Loucy (cell line): ENCODE results near the gene MORF4L2.

Experiments used
- H2AFZ ChIP-seq: fragments of 200-600 bp; sonication (generic); 2 replicates; pipeline ENCODE4 v1.6.0; 2016; ENCODE audit warnings: antibody characterized with exemption, mild to moderate bottlenecking, low read length, moderate library complexity
- H3F3A ChIP-seq: fragments of 200-600 bp; 2 replicates; pipeline ENCODE4 v1.6.0; 2016; ENCODE audit warnings: antibody characterized with exemption, low read depth, mild to moderate bottlenecking
- H3K27me3 ChIP-seq: fragments of 200-600 bp; sonication (generic); 2 replicates; pipeline ENCODE4 v1.6.1; 2014; ENCODE audit warnings: low read length, mild to moderate bottlenecking; ENCODE audit not compliant: insufficient read depth, poor library complexity, severe bottlenecking
- H3K36me3 ChIP-seq: fragments of 200-600 bp; sonication (generic); 2 replicates; pipeline ENCODE4 v1.6.1; 2016; ENCODE audit warnings: low read length; ENCODE audit not compliant: insufficient read depth
- H3K4me1 ChIP-seq: fragments of 200-600 bp; sonication (generic); 2 replicates; pipeline ENCODE4 v1.5.1; 2014; ENCODE audit warnings: low read length, mild to moderate bottlenecking; ENCODE audit not compliant: insufficient read depth, poor library complexity, severe bottlenecking
- H3K4me2 ChIP-seq: fragments of 200-600 bp; sonication (generic); 2 replicates; pipeline ENCODE4 v1.6.0; 2014; ENCODE audit warnings: antibody characterized with exemption, low read length, low read depth, mild to moderate bottlenecking; ENCODE audit not compliant: poor library complexity, severe bottlenecking
- H3K4me3 ChIP-seq: fragments of 200-600 bp; sonication (generic); 2 replicates; pipeline ENCODE4 v1.5.1; 2014; ENCODE audit warnings: low read length, mild to moderate bottlenecking, mixed read lengths; ENCODE audit not compliant: poor library complexity, severe bottlenecking
- H3K79me2 ChIP-seq: fragments of 200-600 bp; sonication (generic); 2 replicates; pipeline ENCODE4 v1.6.1; 2014; ENCODE audit warnings: low read length; ENCODE audit not compliant: insufficient read depth
- H3K9ac ChIP-seq: fragments of 200-600 bp; sonication (generic); 2 replicates; pipeline ENCODE4 v1.6.0; 2014; ENCODE audit warnings: mild to moderate bottlenecking, low read depth, low read length, moderate library complexity; ENCODE audit not compliant: poor library complexity, severe bottlenecking
- H3K9me2 ChIP-seq: fragments of 200-600 bp; sonication (generic); replicated peaks from 2 replicates; pipeline ENCODE4 v1.6.1; 2016; ENCODE audit warnings: low read depth, low read length, mixed read lengths
- H3K9me3 ChIP-seq: fragments of 200-600 bp; sonication (generic); 2 replicates; pipeline ENCODE4 v1.6.1; 2014; ENCODE audit warnings: mild to moderate bottlenecking, antibody characterized with exemption, low read length, low read depth; ENCODE audit not compliant: insufficient read depth
- H4K20me1 ChIP-seq: fragments of 200-600 bp; sonication (generic); 2 replicates; pipeline ENCODE4 v1.6.0; 2014; ENCODE audit warnings: antibody characterized with exemption, low read length, mild to moderate bottlenecking; ENCODE audit not compliant: insufficient read depth, poor library complexity, severe bottlenecking
- CTCF ChIP-seq: fragments of 200-600 bp; sonication (generic); conservative IDR thresholded peaks from 2 replicates; pipeline ENCODE4 v1.5.1; 2014; ENCODE audit warnings: mild to moderate bottlenecking, antibody characterized with exemption, low read length
- EZH2phosphoT487 ChIP-seq: fragments of 200-600 bp; IDR thresholded peaks from 2 replicates; pipeline ENCODE4 v1.6.1; 2018; ENCODE audit warnings: antibody characterized with exemption, mild to moderate bottlenecking, moderate library complexity, borderline replicate concordance

MORF4L2 gene

GRCh38 chrX:103704863-103705262 lies 18.4 kb upstream of the MORF4L2 start:
- H3F3A ChIP-seq: no peaks in the 10 kb centered on the region
- no peaks in the 10 kb centered on the region for H3K79me2 ChIP-seq
- H3K9ac ChIP-seq: no peak overlapping the region
- no peaks in the 10 kb centered on the region for H3K4me1 ChIP-seq
- no peak overlapping the region for H3K4me3 ChIP-seq
- no peaks in the 10 kb centered on the region for H3K36me3 ChIP-seq
- H3K27me3 ChIP-seq: no peaks in the 10 kb centered on the region
- no peak overlapping the region for H2AFZ ChIP-seq
- TF ChIP-seq EZH2phosphoT487: no peak
- TF ChIP-seq CTCF: no peak
- no peaks in the 10 kb centered on the region for H3K9me3 ChIP-seq
- no peaks in the 10 kb centered on the region for H3K9me2 ChIP-seq
- no peak overlapping the region for H3K4me2 ChIP-seq
- H4K20me1 ChIP-seq: no peaks in the 10 kb centered on the region

GRCh38 chrX:103699243-103699642 lies 12.7 kb upstream of the MORF4L2 start:
- H3K4me2 ChIP-seq: no peak overlapping the region
- H3K36me3 ChIP-seq: no peaks in the 10 kb centered on the region
- H3K9me2 ChIP-seq: no peaks in the 10 kb centered on the region
- H2AFZ ChIP-seq: no peak overlapping the region
- H3K4me3 ChIP-seq: no peak overlapping the region
- H3K9me3 ChIP-seq: no peaks in the 10 kb centered on the region
- no peaks in the 10 kb centered on the region for H3K27me3 ChIP-seq
- H3K4me1 ChIP-seq: no peaks in the 10 kb centered on the region
- no peaks in the 10 kb centered on the region for H3F3A ChIP-seq
- no peaks in the 10 kb centered on the region for H4K20me1 ChIP-seq
- TF ChIP-seq CTCF (no peak), EZH2phosphoT487 (no peak)
- no peak overlapping the region for H3K9ac ChIP-seq
- no peaks in the 10 kb centered on the region for H3K79me2 ChIP-seq

DNA sequence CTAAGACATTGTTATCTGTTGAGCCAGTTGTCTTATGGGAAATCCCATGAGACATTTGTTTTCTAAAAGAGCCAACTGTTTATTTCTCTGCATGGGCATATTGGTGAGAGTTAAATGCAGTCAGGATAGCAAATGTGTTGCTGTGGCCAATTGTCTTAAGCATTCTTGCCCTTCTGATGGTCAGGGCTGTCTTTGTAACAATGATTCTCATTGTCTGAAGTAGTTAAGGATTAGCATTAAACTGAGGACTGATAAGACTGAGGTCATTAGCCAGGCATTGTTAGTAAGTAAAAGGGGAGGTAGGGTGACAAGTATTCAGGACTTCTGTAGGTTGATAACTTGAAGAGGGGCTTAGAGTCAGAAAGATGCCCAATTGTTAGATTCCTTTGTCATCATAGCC lies 11.2 kb upstream of the MORF4L2 start:
- H3K4me3 ChIP-seq: no peak overlapping the region
- TF ChIP-seq EZH2phosphoT487 (no peak), CTCF (no peak)

More for the DNA sequence above, 11.2 kb upstream of the MORF4L2 start:
- Histone ChIP-seq H3K9me2 (no peaks in the 10 kb centered on the region), H4K20me1 (no peaks in the 10 kb centered on the region), H3K79me2 (no peaks in the 10 kb centered on the region), H3F3A (no peaks in the 10 kb centered on the region), H3K4me2 (no peak overlapping the region), H3K27me3 (no peaks in the 10 kb centered on the region), H3K9me3 (no peaks in the 10 kb centered on the region), H3K36me3 (no peaks in the 10 kb centered on the region), H3K9ac (no peak overlapping the region), H3K4me1 (no peaks in the 10 kb centered on the region), H2AFZ (no peak overlapping the region)
